ENCODE results near the gene RERE.

- TF ChIP-seq CTCF (conservative IDR thresholded peaks at IDR 0.05; ENCODE audit: low read length) (no peak), EZH2phosphoT487 (IDR thresholded peaks at IDR 0.05; ENCODE audit: borderline replicate concordance, low read depth, low read length) (no peak)
Observed at GRCh38 chr1:8382608-8383505, 434.6 kb downstream of the RERE start.

All from OCI-LY7 (cell line).